GM13977 (cell line): ENCODE results near the gene NUP214.

ENCODE experiments used
- DNase-seq: peaks from one replicate; pipeline ENCODE4 v3.0.0; 2012; ENCODE audit warnings: low spot score
- in situ Hi-C: fragments of 300-500 bp; cut with MboI; formaldehyde crosslinking; loops from one replicate; pipeline ENCODE4 v1.12.0; 2022; ENCODE audit warnings: low sequenced_read_pairs, low pct_unique_long_range_greater_than_20kb, mixed read lengths, inconsistent platforms; ENCODE audit not compliant: unreplicated experiment
- TF ChIP-seq, protein P1 (sequence below): IDR thresholded peaks from 2 replicates; pipeline ENCODE4 v1.5.1; 2012; ENCODE audit warnings: mild to moderate bottlenecking, control low read depth; ENCODE audit not compliant: insufficient read depth; ENCODE audit errors: extremely low read depth, missing control alignments

The NUP214 gene

DNA sequence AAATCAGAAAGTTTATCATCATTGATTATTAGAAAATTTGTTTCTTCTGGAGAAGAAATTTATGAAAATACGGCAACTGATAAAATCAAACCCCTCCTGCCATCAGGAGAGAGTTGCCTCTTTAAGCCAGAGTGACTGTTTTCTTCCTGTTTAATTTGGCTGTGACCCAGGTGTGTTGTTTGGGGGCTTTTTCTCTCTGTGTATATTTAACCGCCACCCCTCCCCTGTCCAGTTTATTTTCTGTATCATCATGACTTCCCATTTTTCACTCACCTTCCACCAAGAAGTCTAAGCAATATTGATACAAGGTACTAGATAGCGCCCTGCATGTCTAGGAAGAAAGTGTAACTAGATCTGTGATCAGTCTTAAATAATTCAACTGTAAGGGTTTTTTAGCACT lies 100.8 kb downstream of the NUP214 start:
- TF ChIP-seq, protein P1, sequence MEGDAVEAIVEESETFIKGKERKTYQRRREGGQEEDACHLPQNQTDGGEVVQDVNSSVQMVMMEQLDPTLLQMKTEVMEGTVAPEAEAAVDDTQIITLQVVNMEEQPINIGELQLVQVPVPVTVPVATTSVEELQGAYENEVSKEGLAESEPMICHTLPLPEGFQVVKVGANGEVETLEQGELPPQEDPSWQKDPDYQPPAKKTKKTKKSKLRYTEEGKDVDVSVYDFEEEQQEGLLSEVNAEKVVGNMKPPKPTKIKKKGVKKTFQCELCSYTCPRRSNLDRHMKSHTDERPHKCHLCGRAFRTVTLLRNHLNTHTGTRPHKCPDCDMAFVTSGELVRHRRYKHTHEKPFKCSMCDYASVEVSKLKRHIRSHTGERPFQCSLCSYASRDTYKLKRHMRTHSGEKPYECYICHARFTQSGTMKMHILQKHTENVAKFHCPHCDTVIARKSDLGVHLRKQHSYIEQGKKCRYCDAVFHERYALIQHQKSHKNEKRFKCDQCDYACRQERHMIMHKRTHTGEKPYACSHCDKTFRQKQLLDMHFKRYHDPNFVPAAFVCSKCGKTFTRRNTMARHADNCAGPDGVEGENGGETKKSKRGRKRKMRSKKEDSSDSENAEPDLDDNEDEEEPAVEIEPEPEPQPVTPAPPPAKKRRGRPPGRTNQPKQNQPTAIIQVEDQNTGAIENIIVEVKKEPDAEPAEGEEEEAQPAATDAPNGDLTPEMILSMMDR, result no peak
- DNase-seq, result no peak
- in situ Hi-C loops, result no loop called here

DNA sequence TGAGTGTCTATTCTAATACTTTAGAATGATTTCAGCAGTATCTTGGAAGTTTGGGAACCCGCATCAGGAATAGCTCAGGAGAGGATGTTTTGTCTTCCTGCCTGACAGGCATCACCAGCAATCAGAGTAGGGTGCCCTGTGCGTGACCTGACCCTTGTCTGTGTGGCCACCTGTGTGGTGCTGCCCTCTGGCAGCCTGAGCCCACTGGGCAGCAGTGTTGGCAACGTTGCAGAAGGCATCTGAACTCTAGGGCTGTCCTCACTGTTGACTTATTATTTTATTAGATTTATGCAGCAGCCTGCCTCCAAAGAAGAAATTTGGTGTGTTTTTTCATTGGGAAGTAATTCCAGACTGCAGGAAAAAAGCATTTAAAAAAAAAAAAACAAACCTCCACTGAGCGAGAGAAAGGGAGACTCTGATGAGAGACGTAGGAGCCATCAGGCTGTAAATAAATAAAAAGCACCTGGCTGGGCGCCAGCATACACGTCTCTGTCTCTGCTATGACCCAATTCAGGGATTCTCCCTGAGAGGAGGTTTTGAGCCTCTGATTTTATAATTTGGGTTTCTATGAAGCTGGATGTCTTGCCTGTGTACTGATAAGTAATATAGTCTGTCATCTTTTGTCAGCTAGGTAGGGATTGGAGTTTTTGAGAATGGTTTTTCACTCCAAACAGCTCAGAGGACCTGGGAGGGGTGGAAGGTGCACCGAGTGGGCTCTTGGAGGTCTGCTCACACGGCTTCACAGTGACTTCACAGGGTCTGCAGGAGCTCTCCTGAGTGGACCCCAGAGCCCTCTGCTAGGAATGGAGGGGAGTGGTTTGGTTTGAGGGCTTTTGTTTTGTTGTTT lies 101.9 kb downstream of the NUP214 start:
- DNase-seq, result no peak
- TF ChIP-seq, protein P1, result no peak
- in situ Hi-C loops, result no loop called here

DNA sequence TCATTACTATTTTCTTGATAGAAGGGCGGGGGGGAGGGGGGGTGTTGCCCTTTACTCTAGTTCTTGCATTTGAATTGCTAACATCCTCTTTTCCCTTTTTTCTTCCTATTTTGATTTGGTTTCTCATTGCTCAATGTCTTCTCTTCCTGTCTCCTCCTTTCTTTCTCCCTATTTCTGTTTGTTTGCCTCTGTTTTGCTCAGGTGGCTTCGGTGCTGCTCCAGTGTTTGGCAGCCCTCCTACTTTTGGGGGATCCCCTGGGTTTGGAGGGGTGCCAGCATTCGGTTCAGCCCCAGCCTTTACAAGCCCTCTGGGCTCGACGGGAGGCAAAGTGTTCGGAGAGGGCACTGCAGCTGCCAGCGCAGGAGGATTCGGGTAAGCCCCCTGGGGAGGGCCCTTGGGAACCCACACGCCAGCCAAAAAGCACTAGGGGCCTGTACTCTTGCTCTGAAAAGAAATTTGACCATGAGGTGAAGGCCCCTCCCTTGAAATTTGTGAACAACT lies 102.6 kb downstream of the NUP214 start:
- in situ Hi-C loops, result no loop called here
- TF ChIP-seq, protein P1, result no peak
- no peak for DNase-seq

DNA sequence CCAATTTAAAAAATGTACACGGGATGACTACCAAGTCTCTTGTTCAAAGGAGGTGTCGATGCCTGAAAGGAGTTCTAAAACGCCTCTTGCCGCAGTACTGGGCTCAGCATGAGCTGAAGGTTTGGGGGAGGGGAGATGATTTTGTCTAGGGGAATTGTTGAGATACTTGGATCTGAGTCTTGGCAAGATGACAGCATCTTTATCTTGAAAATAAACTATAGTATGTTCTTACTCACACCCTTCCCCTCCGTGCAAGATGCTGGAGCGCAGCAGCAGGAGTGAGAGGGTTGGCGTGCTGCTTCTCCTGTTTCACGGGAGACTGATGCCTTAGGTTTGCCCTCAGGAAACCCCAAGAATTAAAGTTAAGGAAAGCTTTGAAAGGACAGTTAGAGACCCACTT lies 103.6 kb downstream of the NUP214 start:
- TF ChIP-seq, protein P1, result no peak
- DNase-seq, result no peak
- in situ Hi-C loops, result no loop called here

DNA sequence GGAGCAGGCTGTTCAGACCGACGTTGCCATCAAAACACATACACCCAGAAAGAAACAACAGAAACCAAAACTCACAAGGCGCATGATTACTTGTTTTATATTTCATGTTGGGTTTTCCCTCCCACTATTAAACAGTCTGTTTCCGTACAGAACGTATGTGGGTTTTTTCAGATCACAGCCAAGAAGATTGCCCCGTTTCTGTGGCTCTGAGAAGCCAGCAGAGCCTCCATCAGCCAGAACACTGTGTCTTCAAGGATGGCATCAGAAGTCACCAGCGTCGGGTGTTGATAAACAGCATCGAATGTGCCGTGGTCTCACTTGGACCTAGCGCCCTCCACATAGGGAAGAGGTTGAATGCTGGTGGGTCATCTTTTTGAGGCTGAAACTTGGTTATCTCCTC lies 108.2 kb downstream of the NUP214 start:
- in situ Hi-C loops, result no loop called here
- DNase-seq, result no peak
- TF ChIP-seq, protein P1, result no peak

DNA sequence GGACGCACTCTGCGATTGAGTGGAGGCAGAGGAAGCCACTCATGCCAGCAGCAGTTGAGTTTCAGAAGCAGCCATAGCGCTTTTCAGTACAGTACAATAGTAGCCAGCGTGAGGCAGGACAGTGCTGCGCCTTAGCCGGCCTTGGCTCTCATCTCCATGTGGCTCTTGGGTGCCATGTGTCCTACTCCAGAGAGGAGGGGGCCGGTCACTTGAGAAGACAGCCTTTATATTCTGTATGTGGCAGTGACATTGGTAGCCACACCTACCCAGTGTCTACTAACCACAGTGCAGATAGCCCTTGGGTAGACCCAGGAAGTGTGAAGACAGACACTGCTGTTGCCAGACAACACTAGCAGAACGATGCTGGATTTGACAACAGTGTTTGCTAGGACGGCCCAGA lies 108.6 kb downstream of the NUP214 start:
- in situ Hi-C loops, result no loop called here
- TF ChIP-seq, protein P1, result no peak
- DNase-seq, result no peak
